Measurements from ENCODE around the gene LHFPL2. TPM values are rescaled to one million over a fixed set of nuclear protein-coding genes. Genes with fewer than 3 reads are reported as not detected.

Gene LHFPL2
- total RNA-seq, 4 donors from 2014 or later, result 10.3 to 11.6 (median 10.8) TPM

DNA sequence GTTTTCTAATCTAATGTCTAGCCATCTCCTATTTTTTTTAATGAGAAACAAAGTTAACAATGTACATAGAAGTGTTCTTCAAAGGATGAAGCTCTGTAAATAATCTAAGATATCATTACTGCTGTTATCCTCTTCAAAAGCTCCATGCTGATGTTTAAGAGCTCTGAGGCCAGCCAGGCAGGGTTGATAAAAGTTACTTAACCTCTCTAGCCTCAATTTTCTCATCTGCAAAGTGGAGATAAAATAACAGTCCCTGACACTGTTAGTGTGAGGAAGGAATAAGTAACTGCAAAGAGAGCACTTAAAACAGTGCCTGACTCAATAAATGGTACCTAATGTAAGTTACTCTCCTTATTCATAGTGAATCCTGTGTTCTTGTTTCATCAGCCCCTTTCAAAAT, 60.1 kb downstream of the LHFPL2 start:
- H3K27ac ChIP-seq, result no peak overlapping the region
- no peak for TF ChIP-seq CTCF (IDR thresholded peaks at IDR 0.05)
- no peak for TF ChIP-seq EP300 (IDR thresholded peaks at IDR 0.05)
- TF ChIP-seq POLR2A (IDR thresholded peaks at IDR 0.05), result no peak
- no peak for TF ChIP-seq POLR2AphosphoS5 (IDR thresholded peaks at IDR 0.05)
- no peak overlapping the region for H3K4me3 ChIP-seq
- no peaks in the 10 kb centered on the region for H3K9me3 ChIP-seq
- H3K36me3 ChIP-seq, result no peaks in the 10 kb centered on the region
- no peak for DNase-seq (ENCODE audit: low spot score in 2 of 2)
- peaks cover 19% of the 10 kb centered on the region for H3K4me1 ChIP-seq
- H3K27me3 ChIP-seq, result no peaks in the 10 kb centered on the region

DNA sequence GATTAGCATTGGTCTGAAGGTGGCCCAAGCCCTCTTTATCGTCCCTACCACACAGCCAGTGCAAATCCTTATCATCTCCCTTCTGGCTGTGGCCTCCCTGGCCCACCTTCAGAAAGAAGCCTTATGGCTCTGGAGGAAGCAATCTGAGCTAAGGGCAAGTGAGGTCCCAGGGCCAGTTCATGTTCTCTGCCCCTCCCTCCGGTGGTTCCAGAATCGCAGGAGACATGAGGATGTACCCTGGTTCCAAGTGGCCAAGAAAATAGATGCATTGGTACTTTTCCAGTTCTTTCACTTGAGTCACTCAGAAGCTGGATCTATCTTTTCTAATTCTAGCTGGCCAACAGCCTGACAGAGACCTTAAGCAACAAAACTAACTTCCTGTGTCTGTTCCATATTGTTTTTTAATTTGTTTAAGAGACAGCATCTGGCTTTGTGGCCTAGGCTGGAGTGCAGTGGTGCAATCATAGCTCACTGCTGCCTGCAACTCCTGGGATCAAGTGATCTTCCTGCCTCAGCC, 60.7 kb downstream of the LHFPL2 start:
- H3K9me3 ChIP-seq, result no peaks in the 10 kb centered on the region
- TF ChIP-seq EP300 (IDR thresholded peaks at IDR 0.05), result no peak
- no peak for TF ChIP-seq POLR2AphosphoS5 (IDR thresholded peaks at IDR 0.05)
- TF ChIP-seq POLR2A (IDR thresholded peaks at IDR 0.05), result no peak
- TF ChIP-seq CTCF (IDR thresholded peaks at IDR 0.05), result no peak
- no peaks in the 10 kb centered on the region for H3K27me3 ChIP-seq
- peaks cover 19% of the 10 kb centered on the region for H3K4me1 ChIP-seq
- WGBS, result 65% methylated on average over 3 of the region's 3 CpGs
- peak overlapping the region; percentile 55 for H3K27ac ChIP-seq
- DNase-seq (ENCODE audit: low spot score in 2 of 2), result no peak
- H3K36me3 ChIP-seq, result no peaks in the 10 kb centered on the region
- no peak overlapping the region for H3K4me3 ChIP-seq

DNA sequence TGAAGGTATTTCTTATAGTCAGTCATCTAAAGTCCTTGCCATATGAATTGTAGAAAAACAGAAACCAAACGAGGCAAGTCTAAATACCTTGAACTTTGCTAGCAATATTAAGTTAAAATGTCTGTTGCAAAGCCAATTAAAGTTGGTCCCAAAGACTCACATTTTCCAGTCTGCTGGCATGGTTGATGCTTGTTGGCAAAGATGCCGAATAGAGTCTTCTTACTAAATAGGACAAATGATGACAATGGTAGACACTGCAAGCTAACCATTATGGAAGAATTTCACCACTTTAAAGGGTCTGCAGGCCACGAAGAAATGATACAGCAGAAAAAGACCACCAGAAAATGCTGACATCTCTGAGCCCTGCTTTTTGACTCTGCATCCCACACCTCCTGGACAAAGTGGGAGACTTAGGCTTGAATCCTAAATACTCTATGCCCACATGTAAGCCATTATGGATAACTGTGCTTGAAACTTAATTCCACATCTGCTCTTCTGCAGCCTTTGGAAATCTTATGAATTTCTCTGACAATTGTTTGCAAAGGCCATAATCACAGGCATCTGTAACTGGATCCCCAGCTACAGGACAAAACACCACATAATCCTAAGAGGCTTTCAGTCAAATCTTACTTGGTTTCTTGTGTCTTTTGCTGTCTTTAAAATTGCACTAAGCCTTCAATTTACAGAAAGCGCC, 61.3 kb downstream of the LHFPL2 start:
- peak overlapping the region; percentile 55 for H3K27ac ChIP-seq
- H3K4me3 ChIP-seq, result no peak overlapping the region
- TF ChIP-seq CTCF (IDR thresholded peaks at IDR 0.05), result no peak
- 73% methylated on average over 4 of the region's 4 CpGs for WGBS
- DNase-seq (ENCODE audit: low spot score in 2 of 2), result no peak
- no peaks in the 10 kb centered on the region for H3K27me3 ChIP-seq
- H3K36me3 ChIP-seq, result no peaks in the 10 kb centered on the region
- H3K4me1 ChIP-seq, result peaks cover 18% of the 10 kb centered on the region
- no peaks in the 10 kb centered on the region for H3K9me3 ChIP-seq

GRCh38 chr5:78586251-78586650, 62.3 kb downstream of the LHFPL2 start:
- Histone ChIP-seq H3K9me3 (no peaks in the 10 kb centered on the region), H3K36me3 (no peaks in the 10 kb centered on the region), H3K4me1 (peaks cover 10% of the 10 kb centered on the region), H3K27ac (no peak overlapping the region), H3K27me3 (no peaks in the 10 kb centered on the region), H3K4me3 (no peak overlapping the region)
- WGBS, result 81% methylated on average over 6 of the region's 6 CpGs
- TF ChIP-seq EP300 (IDR thresholded peaks at IDR 0.05) (no peak), POLR2AphosphoS5 (IDR thresholded peaks at IDR 0.05) (no peak), POLR2A (IDR thresholded peaks at IDR 0.05) (no peak), CTCF (IDR thresholded peaks at IDR 0.05) (no peak)
- no peak for DNase-seq (ENCODE audit: low spot score in 2 of 2)

DNA sequence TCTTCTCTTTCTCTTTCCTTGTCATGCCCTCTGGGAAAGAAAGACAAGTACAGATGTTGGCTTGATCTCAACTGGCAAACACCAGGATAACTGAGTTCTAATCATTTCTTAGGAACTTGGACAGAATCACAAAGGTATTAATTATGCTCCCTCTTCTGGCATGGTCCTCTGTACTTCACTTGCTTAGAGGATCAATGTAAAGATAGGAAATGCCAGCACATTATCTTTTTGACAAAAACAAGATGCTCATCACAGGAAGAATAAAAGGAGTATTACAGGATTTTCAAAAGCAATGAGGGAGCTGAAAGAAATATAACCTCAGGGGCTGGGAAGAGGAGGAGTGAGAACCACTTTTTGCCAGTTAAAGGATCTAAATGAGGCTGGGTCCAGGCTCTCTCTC, 70.6 kb downstream of the LHFPL2 start:
- Histone ChIP-seq H3K4me3 (no peak overlapping the region), H3K4me1 (peaks cover 9% of the 10 kb centered on the region), H3K27me3 (no peaks in the 10 kb centered on the region), H3K36me3 (no peaks in the 10 kb centered on the region), H3K27ac (no peak overlapping the region), H3K9me3 (no peaks in the 10 kb centered on the region)
- DNase-seq (ENCODE audit: low spot score in 2 of 2), result no peak
- TF ChIP-seq POLR2A (IDR thresholded peaks at IDR 0.05) (no peak), CTCF (IDR thresholded peaks at IDR 0.05) (no peak), EP300 (IDR thresholded peaks at IDR 0.05) (no peak), POLR2AphosphoS5 (IDR thresholded peaks at IDR 0.05) (no peak)

Measured in suprapubic skin (tissue), 4 donors.